SK-N-SH treated with all-trans-retinoic acid at 6 μM for 48 hours (cell line): ENCODE data around the gene FEN1.

Experiments used
- ATAC-seq: fragments of 200-7000 bp; cut with Tn5 transposase; 3 replicates; pipeline ENCODE4 v1.9.1; 2020; ENCODE audit warnings: mild to moderate bottlenecking, moderate library complexity
- ARNTL ChIP-seq: fragments of 450-650 bp; formaldehyde crosslinking; IDR thresholded peaks from 2 replicates; pipeline ENCODE4 v1.5.0; 2020; ENCODE audit warnings: low read depth, mild to moderate bottlenecking, moderate library complexity, borderline replicate concordance
- BACH2 ChIP-seq: fragments of 250-450 bp; sonication (Bioruptor Pico); IDR thresholded peaks from 2 replicates; pipeline ENCODE4 v1.9.0; 2021; ENCODE audit warnings: mild to moderate bottlenecking, borderline replicate concordance
- CREB5 ChIP-seq: fragments of 250-450 bp; sonication (Bioruptor Pico); IDR thresholded peaks from 2 replicates; pipeline ENCODE4 v1.5.1; 2020; ENCODE audit warnings: low read depth, mild to moderate bottlenecking, moderate library complexity
- CSDC2 ChIP-seq: fragments of 250-450 bp; sonication (Bioruptor Pico); IDR thresholded peaks from 2 replicates; pipeline ENCODE4 v1.5.0; 2020; ENCODE audit warnings: mild to moderate bottlenecking, moderate library complexity
- ESRRG ChIP-seq: fragments of 250-450 bp; sonication (Bioruptor Pico); IDR thresholded peaks from 2 replicates; pipeline ENCODE4 v1.6.1; 2021; ENCODE audit warnings: mild to moderate bottlenecking
- ISL1 ChIP-seq: fragments of 250-450 bp; sonication (Bioruptor Pico); IDR thresholded peaks from 2 replicates; pipeline ENCODE4 v2.1.2; 2022; ENCODE audit warnings: mild to moderate bottlenecking, moderate library complexity
- OSR1 ChIP-seq: fragments of 250-450 bp; sonication (Bioruptor Pico); IDR thresholded peaks from 2 replicates; pipeline ENCODE4 v1.8.0; 2022; ENCODE audit warnings: moderate library complexity, mild to moderate bottlenecking, inconsistent platforms
- PPARA ChIP-seq: fragments of 250-450 bp; sonication (Bioruptor Pico); IDR thresholded peaks from 2 replicates; pipeline ENCODE4 v1.5.0; 2020; ENCODE audit warnings: mild to moderate bottlenecking, borderline replicate concordance
- RARB ChIP-seq: fragments of 250-450 bp; sonication (Bioruptor Pico); IDR thresholded peaks from 2 replicates; pipeline ENCODE4 v1.8.0; 2021; ENCODE audit warnings: mild to moderate bottlenecking, moderate library complexity
- SNAI2 ChIP-seq: fragments of 250-450 bp; sonication (Bioruptor Pico); IDR thresholded peaks from 2 replicates; pipeline ENCODE4 v1.5.0; 2020; ENCODE audit warnings: mild to moderate bottlenecking, moderate library complexity
- TCF4 ChIP-seq: fragments of 250-450 bp; sonication (Bioruptor Pico); IDR thresholded peaks from 2 replicates; pipeline ENCODE4 v1.8.0; 2021; ENCODE audit warnings: mild to moderate bottlenecking, moderate library complexity, borderline replicate concordance
- TOX ChIP-seq: fragments of 250-450 bp; sonication (Bioruptor Pico); IDR thresholded peaks from 2 replicates; pipeline ENCODE4 v1.8.0; 2021; ENCODE audit warnings: mild to moderate bottlenecking, moderate library complexity, borderline replicate concordance
- TSHZ2 ChIP-seq: fragments of 250-450 bp; sonication (Bioruptor Pico); IDR thresholded peaks from 2 replicates; pipeline ENCODE4 v1.5.0; 2020; ENCODE audit warnings: mild to moderate bottlenecking, moderate library complexity
- ZC3H10 ChIP-seq: fragments of 250-450 bp; sonication (Bioruptor Pico); IDR thresholded peaks from 2 replicates; pipeline ENCODE4 v1.5.1; 2021; ENCODE audit warnings: mild to moderate bottlenecking, moderate library complexity
- ZFP3 ChIP-seq: fragments of 250-450 bp; sonication (Bioruptor Pico); IDR thresholded peaks from 2 replicates; pipeline ENCODE4 v1.5.0; 2020; ENCODE audit warnings: mild to moderate bottlenecking, moderate library complexity
- ZFP30 ChIP-seq: fragments of 450-650 bp; formaldehyde crosslinking; IDR thresholded peaks from 2 replicates; pipeline ENCODE4 v1.5.0; 2022; ENCODE audit warnings: mild to moderate bottlenecking, moderate library complexity
- ZNF565 ChIP-seq: fragments of 450-650 bp; formaldehyde crosslinking; conservative IDR thresholded peaks from 2 replicates; pipeline ENCODE4 v1.5.0; 2020; ENCODE audit warnings: low read depth, mild to moderate bottlenecking, moderate library complexity
- ZNF70 ChIP-seq: fragments of 450-650 bp; formaldehyde crosslinking; IDR thresholded peaks from 2 replicates; pipeline ENCODE4 v1.5.0; 2020; ENCODE audit warnings: mild to moderate bottlenecking, moderate library complexity
- ZNF8 ChIP-seq: fragments of 450-650 bp; formaldehyde crosslinking; IDR thresholded peaks from 2 replicates; pipeline ENCODE4 v1.5.0; 2020; ENCODE audit warnings: mild to moderate bottlenecking, moderate library complexity
- TF ChIP-seq, protein P1 (sequence below): fragments of 250-450 bp; sonication (Bioruptor Pico); IDR thresholded peaks from 2 replicates; pipeline ENCODE4 v1.5.1; 2021; ENCODE audit warnings: mild to moderate bottlenecking, moderate library complexity
- TF ChIP-seq, protein P2 (sequence below): fragments of 250-450 bp; sonication (Bioruptor Pico); IDR thresholded peaks from 2 replicates; pipeline ENCODE4 v1.8.0; 2021; ENCODE audit warnings: low read depth, mild to moderate bottlenecking, moderate library complexity, borderline replicate concordance

FEN1 gene

DNA sequence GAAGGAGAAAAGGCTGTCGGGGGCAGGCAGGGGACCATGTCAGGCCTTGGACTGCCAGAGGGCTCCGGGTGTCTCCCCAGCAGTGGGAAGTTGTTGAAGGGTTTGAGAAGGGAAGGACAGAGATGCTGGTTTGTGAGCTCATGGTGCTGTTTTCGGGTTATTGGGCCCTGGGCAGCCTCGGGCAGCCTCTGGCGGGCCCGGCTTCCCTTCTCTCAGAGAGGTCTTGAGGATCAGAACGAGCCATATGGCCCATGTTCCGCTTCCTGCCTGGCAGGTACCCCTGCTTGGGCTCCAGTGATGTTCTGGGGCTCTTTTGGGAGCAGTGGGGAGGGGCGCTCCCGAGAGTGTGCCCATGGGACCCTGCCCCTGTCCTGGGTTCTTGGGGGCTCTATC lies 30.5 kb upstream of the FEN1 start:
- no peak for ATAC-seq
- TF ChIP-seq, protein P1, sequence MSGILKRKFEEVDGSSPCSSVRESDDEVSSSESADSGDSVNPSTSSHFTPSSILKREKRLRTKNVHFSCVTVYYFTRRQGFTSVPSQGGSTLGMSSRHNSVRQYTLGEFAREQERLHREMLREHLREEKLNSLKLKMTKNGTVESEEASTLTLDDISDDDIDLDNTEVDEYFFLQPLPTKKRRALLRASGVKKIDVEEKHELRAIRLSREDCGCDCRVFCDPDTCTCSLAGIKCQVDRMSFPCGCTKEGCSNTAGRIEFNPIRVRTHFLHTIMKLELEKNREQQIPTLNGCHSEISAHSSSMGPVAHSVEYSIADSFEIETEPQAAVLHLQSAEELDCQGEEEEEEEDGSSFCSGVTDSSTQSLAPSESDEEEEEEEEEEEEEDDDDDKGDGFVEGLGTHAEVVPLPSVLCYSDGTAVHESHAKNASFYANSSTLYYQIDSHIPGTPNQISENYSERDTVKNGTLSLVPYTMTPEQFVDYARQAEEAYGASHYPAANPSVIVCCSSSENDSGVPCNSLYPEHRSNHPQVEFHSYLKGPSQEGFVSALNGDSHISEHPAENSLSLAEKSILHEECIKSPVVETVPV (CRISPR knock-in tag): no peak
- TF ChIP-seq RARB (no peak), CSDC2 (no peak), OSR1 (CRISPR knock-in tag) (no peak), BACH2 (CRISPR knock-in tag) (no peak), ZFP30 (no peak), ZNF8 (CRISPR knock-in tag) (no peak), ZNF70 (CRISPR knock-in tag) (no peak), CREB5 (CRISPR knock-in tag) (no peak), ESRRG (CRISPR knock-in tag) (no peak), ISL1 (no peak), SNAI2 (CRISPR knock-in tag) (no peak), ZFP3 (no peak), ZNF565 (CRISPR knock-in tag) (no peak), ARNTL (CRISPR knock-in tag) (no peak)
- TF ChIP-seq, protein P2, sequence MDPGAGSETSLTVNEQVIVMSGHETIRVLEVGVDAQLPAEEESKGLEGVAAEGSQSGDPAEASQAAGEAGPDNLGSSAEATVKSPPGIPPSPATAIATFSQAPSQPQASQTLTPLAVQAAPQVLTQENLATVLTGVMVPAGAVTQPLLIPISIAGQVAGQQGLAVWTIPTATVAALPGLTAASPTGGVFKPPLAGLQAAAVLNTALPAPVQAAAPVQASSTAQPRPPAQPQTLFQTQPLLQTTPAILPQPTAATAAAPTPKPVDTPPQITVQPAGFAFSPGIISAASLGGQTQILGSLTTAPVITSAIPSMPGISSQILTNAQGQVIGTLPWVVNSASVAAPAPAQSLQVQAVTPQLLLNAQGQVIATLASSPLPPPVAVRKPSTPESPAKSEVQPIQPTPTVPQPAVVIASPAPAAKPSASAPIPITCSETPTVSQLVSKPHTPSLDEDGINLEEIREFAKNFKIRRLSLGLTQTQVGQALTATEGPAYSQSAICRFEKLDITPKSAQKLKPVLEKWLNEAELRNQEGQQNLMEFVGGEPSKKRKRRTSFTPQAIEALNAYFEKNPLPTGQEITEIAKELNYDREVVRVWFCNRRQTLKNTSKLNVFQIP (CRISPR knock-in tag): no peak

DNA sequence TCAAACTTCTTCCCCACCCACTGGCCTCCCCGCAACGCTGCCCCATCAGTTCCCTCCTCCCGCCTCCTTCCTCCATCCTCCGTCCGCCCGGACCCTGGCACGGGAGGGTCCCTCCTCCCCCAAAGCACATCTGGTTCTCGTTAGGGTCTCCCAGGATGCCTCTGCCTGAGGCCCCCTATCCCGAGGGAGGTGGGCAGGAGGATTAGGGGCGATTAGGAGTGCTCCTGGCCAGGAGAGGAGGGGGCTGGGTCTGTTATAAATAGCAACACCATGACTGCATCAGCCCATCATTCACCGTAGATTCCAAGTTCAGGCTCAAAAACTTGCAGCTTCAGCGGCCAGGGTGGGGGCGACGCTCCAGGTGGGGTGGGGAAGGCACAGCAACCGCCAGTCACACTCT lies 29.9 kb upstream of the FEN1 start:
- TF ChIP-seq TCF4 (CRISPR knock-in tag): peak; percentile 26; the same call in 1 of the 2 replicates
- TF ChIP-seq TOX: no peak
- TF ChIP-seq ESRRG (CRISPR knock-in tag): no peak
- no peak for TF ChIP-seq CSDC2
- no peak for ATAC-seq

GRCh38 chr11:61763930-61764605 lies 28.6 kb upstream of the FEN1 start:
- TF ChIP-seq ZNF8 (CRISPR knock-in tag): no peak
- no peak for TF ChIP-seq PPARA
- no peak for TF ChIP-seq BACH2 (CRISPR knock-in tag)
- TF ChIP-seq RARB: no peak
- TF ChIP-seq ZNF70 (CRISPR knock-in tag): no peak
- TF ChIP-seq CSDC2: no peak
- no peak for TF ChIP-seq ESRRG (CRISPR knock-in tag)
- no peak for TF ChIP-seq ZFP3
- no peak for TF ChIP-seq SNAI2 (CRISPR knock-in tag)
- no peak for TF ChIP-seq ARNTL (CRISPR knock-in tag)
- TF ChIP-seq TSHZ2 (CRISPR knock-in tag): no peak
- no peak for TF ChIP-seq CREB5 (CRISPR knock-in tag)
- no peak for TF ChIP-seq ZC3H10 (CRISPR knock-in tag)
- TF ChIP-seq, protein P1 (CRISPR knock-in tag): no peak
- TF ChIP-seq TCF4 (CRISPR knock-in tag): no peak
- TF ChIP-seq, protein P2 (CRISPR knock-in tag): no peak
- no peak for TF ChIP-seq OSR1 (CRISPR knock-in tag)
- no peak for TF ChIP-seq ISL1
- TF ChIP-seq ZFP30: no peak
- TF ChIP-seq, all 23 proteins: peak for 0
- ATAC-seq: no peak
